HG03432 (cell line): ENCODE data around the gene PSMB11.
A peak's percentile ranks its signal among the peaks of the same experiment; 100 is the strongest.

Experiments used
- ATAC-seq: cut with Tn5 transposase; IDR thresholded peaks from one replicate; pipeline ENCODE4 v1.9.1; 2021; ENCODE audit warnings: mild to moderate bottlenecking, moderate library complexity; ENCODE audit not compliant: unreplicated experiment

PSMB11 gene

DNA sequence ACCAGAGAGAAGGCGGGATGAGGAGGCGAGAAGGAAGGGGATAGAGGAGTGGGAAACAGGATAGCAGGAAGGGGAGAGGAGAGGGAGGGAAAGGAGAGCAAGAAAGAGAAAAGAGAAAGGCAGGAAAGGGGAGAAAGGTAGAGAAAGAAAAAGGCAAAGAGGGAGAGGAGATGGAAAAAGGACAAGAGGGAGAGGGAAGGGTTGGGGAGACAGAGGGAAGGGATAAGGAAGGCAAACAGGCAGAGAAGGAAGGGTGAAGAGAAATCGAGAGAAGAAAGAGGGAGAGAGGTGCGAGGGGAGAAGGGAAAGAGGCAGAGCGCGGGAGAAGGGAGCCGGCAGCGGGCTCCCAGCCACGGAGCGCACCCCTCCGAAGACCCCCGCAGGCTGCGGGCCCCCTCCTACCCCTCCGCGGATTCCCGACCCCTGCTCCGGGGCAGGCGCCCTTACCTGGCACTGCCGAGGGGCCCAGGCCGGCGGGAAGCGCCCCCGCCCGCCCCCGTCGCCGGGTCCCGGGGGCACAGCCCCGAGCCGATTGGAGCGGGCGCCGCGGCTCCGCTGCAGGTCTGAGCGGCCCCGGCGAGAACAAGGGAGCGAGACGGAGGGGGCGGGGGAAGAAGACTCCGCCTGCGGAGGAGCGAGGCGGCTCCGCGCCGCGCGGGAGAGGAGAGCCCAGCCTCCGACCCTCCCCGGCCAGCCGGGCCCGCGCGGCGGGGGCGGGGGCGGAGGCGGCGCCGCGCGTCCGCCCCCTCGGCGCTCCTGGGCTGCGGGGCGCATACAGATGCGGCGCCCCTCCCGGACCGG lies 15.1 kb downstream of the PSMB11 start, which contains the start of gene CDH24:
Gene CDH24, minus strand, starts transcription at position 565 of the 801 bp plus-strand sequence. CDS start 1,787 bp downstream, outside the sequence.
- peak; percentile 66 for ATAC-seq

DNA sequence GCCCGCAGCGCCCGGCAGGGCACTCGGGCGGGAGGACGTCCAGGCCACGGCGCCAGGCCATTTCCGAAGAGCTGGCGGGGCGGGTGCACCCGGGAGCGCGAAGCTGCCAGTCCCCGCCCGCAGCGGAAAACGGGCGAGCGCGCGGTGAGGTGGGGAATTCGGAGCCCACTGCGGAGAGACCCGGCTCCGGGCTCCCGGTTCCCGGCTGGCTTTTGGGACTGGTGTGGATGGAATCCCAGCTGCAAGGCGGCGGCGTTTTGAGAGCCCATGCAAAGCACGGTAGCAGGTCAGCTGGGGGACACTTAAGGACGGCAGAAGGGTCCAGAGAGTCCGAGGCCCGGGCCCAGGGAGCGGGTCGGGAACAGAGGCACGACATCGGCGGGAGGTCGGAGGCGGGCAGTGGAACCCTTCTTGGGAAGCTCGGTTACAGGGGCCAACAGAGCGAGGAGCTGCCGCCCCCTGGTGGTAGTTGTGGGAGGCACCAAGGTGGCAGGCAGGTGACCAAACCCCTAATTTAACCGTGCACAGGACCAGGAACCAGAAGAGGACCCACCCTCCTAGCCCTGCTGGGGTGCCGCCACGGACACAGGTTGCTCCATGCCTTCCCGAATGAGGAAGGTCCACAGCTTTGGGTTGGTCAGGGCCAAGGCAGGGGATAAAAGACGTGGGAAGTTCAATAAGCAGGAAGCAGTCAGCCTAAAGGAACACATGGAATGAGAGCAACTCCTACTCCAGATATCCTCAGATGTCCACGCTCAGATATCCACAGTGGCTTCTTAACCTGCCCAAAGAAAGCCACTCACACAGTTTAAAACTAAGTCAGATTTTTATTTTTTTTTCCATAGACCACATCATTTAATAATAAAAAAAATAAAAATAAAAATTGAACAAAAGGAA lies 16.0 kb downstream of the PSMB11 start:
- ATAC-seq, result peak; percentile 67

DNA sequence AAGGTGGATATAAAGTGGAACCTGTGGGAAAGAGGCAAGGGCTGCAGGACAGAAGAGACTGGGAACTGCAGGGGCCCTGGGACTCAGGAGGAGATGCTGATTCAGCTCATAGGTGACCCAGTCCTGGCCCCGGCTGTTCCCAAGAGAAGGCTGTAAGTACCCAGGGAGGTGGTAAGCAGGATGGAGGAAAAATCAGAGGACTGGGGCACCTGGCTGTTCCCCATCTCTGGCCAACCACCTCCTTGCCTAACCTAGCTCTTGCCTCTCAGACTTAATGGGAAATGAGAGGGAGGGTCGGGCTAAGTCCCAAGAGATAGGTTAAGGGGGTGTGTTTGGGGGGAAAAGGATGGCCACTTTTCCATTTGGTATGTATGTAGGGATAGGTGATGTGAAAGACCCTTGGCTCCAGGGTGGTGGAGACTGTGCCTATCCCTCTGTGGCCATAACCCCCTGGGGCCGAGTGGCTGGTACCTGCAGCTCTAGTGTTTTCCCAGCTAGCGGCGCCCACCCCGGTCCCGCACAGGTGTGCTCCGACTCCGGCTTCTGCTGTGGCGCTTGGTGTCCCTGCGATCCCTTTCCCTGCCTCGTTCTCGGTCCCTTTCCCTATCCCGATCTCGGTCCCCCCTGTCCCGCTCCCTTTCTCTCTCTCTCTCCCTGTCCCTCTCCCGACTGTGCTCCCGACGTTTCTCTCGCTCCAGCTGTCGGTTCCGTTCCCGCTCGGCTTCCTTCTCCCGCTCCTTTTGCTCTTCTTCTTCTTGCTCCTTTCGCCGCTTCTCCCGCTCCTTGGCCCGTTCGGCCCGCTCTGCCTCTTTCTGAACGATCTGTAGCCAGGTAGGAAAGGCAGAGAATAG lies 16.9 kb downstream of the PSMB11 start:
- ATAC-seq, result no peak

DNA sequence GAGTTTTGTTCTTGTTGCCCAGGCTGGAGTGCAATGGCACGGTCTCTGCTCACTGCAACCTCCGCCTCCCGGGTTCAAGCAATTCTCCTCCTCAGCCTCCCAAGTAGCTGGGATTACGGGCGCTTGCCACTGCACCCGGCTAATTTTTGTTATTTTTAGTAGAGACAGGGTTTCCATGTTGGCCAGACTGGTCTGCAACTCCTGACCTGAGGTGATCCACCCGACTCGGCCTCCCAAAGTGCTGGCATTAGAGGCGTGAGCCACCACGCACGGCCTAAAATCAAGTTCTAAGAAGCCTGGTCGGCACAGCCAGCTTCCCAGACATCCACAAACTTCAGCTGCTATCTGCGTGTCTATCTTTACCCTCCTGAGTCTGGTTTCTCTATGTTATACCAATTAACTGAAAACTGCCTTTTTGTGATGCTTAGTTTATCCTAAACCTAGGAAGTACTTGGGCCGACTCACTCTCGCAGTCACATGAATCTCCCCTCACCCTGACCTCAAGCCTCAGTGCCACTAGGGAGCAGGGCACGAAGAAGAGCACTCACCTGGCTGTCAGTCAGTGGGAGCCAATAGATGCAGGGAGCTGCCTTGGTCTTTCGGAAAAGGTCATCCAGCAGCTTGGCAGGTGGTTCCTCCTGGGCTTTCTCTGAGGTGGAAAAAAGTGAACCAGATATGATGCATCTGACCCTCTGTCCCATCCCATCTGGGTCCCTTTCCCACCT lies 18.7 kb downstream of the PSMB11 start:
- ATAC-seq, result no peak

DNA sequence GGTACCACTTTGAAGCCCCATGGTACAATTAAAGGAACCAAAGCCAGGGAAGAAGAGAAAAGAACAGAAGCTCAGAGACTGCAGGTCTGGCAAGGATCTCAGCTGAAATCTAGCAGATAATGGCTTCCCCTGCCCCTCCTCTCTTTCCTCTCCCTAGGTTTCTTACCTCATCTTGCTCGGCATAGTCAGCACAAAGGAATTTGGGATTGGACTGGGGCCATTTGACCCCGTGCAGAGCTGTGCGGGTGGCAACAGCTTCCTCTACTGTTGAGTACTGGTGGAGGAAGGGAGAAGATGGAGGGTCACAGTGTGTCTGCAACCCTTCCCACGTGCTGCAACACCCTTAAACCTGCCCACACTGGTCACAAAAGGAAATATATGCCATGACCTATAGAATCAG lies 20.0 kb downstream of the PSMB11 start:
- no peak for ATAC-seq

DNA sequence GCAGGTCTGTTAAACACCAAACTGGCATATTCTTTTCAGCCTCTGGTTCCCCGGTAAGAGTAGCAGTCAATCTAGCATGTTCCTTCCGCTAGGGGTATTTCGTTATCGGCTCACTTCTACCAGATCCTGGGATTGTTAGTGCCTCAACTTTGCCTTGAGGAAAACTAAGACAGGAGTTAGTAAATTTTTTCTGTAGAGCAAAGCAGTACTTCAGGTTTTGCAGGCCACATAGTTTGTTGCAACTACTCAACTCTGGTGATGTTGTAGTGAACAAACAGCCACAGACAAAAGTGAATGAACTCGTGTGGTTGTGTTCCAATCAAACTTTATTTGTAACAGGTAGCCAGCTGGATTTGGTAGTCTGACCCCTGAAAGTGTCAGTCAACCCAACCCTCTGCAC lies 21.6 kb downstream of the PSMB11 start:
- no peak for ATAC-seq

DNA sequence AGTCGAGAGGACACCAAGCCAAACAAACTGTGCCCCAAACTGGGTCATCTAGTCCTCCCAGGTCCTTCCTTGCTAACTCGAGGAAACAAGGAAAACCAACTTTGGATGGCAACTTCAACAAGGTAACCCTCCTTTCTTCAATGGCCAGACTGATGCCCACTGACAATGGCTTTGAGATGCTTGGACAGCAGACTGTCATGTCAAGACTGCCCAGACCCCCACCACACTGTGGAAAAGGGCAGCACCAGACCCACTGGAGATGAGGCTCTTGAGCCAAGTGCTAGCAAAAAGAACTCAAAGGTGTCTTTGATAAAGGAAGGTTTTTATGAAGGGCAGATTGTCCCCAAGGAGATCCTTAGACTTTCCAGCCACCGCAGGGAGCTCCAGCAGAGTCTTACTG lies 24.4 kb downstream of the PSMB11 start:
- ATAC-seq, result no peak

DNA sequence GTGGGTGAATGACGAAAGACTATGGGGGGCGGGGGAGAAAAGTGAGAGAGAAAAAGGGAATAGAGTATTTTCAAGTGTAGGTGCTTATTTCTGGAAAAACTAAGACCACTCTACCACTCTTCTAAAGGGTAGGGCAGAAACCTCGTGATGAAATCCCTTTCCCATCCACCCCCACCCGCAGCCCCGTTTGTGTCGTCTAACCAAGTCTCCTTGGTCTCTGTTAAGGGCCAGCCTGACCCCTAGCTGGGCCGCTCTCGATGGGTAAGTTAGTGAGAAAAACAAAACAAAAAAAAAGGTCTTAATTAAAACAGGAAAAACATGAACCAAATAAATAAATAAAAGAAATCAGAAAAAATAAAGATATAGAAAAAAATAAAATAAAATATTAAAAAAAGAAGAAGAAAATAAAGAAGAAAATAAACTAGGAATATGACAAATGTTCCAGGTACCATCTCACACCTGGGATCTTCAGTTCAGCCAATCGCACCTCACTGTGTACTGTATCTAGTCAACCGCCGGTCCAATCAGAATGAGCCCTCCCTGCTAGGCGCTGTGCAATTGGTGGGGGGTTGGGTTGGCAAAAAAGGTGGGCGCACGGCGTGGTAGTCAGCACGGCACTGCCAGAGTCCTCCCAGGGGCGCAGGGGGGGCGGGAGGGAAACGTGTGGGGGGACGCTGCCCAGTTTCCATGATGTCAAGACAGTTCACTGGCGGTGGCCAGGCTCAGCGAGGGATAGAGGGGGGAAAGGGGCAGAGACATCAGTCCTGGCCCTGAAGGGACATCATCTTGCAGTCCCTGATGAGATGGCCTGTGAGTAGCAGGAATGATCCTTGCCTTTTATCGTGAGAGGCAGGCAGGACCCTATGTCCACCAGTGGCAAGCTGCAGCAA lies 25.1 kb downstream of the PSMB11 start:
- no peak for ATAC-seq

DNA sequence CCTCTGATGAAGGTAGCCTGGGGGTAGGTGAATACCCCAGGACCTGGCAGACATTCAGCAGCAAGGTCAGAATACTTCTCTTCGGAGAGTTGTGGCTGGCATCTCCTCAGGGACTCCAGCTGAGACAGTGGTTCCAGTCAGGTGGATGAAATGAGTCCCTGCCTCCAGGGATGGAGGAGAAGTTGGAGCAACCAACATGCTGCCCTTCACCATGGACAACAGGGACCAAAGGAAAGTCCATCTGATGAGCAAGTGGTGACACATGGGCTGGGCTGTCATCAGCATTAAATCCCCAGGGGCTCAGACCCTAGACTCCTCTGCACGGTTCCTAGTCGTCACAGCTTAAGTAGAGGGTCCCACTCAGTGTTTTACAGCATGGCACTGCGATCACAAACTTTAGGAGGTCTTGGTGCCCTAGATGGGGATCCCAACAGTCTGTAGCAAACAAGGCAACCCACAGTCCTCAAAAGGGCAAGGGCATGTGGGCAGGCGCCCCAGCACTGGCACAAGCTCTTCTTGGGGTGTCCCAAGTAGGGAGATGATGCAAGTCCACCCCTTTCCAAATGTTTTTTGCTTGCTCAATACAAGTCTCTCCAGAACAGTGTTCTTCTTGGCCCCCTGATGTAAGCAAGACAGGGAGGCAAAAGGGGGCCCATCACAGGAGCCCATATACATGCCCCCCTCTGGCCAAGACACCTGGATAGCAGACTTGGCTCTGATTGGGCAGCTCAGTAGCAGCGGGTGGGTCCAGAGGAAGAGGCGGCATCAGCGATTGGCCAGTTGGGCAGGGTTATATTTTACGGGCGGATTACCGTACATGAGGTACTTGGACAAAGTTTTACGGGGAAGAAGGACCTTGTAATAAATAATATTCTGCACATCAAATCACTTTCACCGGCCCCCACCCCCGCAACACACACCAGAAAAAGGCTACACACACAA lies 26.1 kb downstream of the PSMB11 start:
- ATAC-seq, result no peak

DNA sequence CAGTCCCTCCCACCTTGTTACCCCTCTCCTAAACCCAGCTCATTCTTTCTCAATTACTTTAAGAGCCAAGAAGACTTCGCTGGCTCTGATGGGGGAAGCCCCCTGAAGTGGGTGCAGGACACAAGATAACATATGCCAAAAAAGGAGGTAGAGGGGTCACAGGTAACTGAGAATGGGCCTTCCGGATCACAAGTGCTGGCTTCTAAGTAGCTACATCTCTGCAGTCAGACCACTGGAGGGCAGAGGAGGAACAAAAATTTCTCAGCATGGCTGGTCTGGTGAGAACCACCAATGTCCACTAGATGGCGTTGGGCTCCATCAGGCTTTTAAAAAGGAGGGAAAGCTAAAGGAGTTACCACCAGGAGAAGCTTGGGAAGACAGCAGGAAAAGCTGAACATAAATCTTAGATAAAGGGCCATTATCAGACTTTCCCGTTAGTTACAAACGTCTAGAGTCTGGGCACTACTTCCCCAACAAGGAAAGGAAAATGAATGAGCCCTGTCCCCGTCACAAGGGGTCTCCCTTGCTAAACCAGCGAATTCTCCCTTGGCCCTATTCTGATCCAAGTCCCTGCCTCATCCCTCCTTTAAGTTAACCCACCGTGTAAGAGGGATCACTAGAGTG lies 26.9 kb downstream of the PSMB11 start:
- peak; percentile 60 for ATAC-seq

DNA sequence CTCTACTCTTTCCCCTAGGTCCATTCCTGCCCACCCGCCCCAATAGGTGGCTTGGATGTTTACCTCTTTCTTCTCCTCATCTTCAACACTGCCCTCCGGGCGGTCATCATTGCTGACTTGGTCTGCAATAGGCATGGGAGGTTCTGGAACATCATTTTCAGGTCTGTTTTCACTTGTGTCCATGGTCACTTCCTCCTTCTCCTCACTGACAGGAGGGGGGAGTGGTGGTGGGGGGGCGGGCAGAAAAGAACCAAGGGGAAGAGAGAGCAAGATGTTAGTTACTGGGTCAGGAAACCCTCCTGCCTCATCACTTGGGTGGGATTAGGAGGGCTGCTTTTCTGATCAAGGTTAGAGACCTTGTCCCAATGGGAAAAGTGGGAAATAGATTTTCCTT lies 27.4 kb downstream of the PSMB11 start:
- ATAC-seq, result no peak

DNA sequence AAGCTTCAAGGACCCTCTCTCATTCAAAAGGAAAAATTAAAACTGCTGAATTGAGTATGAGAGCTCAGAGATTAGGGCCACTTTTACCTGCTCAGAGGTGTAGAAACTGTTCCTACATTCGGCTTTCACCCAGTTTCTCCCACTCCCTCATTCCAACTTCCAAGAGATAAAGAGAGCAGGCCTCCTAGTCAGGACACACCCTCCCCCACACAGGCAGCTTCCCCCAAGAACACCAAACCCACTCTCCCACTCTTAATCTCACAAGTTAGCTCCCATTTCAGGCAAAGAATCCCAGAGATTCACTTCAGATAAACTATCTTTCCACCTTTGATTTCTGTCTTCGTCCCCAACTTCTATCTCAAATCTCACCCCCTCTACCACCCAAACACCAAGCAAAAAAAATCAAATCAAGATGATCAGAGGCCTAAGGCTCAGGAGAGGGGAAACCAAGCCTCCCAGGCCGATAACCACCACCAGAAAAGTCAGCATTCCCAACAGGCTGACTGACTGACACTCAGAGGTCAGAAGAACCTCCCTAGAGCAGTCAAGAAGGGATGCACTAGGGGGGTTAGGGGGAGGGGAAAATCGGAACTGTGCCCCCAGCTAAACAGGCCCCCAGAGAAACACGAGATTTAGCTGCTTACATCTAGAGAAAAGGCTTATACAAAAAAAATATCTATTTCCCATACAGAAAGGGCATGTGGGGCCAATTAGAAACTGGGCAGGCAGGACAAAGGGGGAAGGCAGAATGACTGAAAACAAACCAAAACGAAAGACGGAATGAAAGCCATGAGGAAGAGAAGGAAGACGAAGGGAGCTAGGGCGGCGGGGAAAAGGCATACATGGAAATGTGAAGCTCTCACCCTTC lies 28.5 kb downstream of the PSMB11 start:
- ATAC-seq, result no peak

DNA sequence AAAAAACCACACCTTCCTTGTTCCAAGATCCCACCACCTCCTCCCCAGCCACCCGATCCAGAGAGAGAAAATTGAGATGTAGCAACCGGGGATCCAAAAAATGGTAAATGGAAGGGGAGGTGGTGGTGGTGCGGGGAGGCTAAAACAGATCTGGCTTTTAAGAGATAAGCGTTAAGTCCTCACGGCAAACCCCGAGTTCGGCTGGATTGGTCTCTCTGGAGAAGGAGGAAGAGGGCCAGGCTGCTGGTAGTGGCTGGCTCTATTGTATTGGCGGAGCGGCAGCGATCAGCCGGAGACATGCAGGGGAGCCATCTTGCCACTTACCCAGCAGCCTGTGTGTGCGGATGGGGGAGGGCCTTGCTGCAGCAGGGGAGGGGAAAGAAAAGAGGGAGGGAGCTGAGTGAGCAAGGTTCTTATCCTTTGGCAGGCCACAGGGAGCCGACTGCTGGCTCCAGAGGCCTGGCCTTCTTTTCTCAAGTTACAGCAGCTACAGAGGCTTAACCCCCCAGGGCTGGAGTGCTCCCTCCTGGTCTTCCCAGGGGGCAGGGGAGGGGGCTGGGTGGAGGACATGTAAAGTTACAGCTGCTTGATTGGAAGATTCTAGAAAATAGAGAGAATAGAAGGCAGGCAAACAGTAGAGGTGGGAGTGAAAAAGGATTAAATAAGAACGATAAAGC lies 29.4 kb downstream of the PSMB11 start:
- ATAC-seq, result peak; percentile 95

DNA sequence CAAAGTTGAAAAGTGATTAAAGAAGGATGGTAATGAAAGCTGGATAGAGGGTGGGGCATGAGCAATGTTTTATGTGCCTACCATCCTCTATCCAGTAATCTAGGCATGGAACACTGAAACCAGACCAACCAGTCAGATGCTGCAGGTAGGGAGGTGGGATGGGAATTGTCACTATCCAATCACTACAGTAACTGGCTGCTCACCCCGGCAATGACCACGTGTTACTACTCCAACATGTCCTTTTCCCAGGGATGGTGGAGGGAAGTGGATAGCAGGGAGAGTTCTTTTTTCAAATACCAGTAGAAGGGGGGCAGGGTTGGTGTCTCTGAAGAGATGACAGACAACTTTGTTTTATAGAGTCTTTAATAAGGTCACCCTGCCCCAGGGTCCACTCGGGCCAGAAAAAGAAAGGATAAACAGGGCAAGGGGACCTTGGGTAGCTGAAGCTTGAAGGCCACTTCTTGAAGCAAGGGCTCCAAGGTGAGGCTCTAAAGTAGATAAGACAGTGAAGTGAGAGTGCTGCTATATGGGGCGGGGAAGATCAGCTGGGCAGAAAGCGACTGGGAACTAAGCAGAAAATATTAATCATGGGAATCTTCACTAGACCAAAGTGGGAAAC lies 30.0 kb downstream of the PSMB11 start:
- ATAC-seq, result no peak

DNA sequence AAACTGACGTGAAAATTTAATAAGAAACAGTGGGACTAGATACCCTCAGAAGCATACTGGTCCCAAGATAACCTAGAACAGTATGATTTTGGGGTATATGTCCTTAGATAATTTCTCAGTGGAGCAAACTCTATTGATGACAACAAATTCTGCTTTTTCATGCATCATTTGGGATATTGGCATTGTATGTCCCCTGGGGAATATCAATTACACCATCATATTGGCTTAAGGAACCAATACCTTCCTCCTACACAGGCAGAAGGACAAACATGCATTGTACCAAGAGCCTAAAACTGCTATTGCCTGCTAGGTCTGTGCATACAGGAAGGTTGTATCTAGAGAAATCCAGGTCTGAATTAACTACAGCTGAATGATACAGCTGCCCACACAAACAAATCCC lies 32.9 kb downstream of the PSMB11 start:
- ATAC-seq, result no peak
